MM.1S (cell line): ENCODE results near the gene SUSD4.

Source experiments
- DNase-seq: peaks from one replicate; pipeline ENCODE4 v3.0.0-alpha.2; 2015
- H2AFZ ChIP-seq: fragments of 300-600 bp; sonication (generic); 2 replicates; pipeline ENCODE4 v1.6.0; 2016; ENCODE audit warnings: antibody characterized with exemption, low read length
- H3F3A ChIP-seq: fragments of 300-600 bp; sonication (generic); 2 replicates; pipeline ENCODE4 v1.6.1; 2016; ENCODE audit warnings: mild to moderate bottlenecking, antibody characterized with exemption, low read length, moderate library complexity, mixed read lengths; ENCODE audit not compliant: insufficient read depth
- H3K27ac ChIP-seq: fragments of 300-600 bp; sonication (generic); 2 replicates; pipeline ENCODE4 v1.5.1; 2016; ENCODE audit warnings: mild to moderate bottlenecking, low read length
- H3K27me3 ChIP-seq: fragments of 300-600 bp; sonication (generic); replicated peaks from 2 replicates; pipeline ENCODE4 v1.6.0; 2016; ENCODE audit warnings: low read length; ENCODE audit not compliant: insufficient read depth
- H3K36me3 ChIP-seq: fragments of 300-600 bp; sonication (generic); replicated peaks from 2 replicates; pipeline ENCODE4 v1.6.1; 2016; ENCODE audit warnings: mild to moderate bottlenecking, low read length, mixed read lengths; ENCODE audit not compliant: insufficient read depth
- H3K4me1 ChIP-seq: fragments of 300-600 bp; sonication (generic); 2 replicates; pipeline ENCODE4 v1.6.1; 2016; ENCODE audit warnings: low read length, mixed read lengths
- H3K4me2 ChIP-seq: fragments of 300-600 bp; sonication (generic); 2 replicates; pipeline ENCODE4 v1.6.0; 2016; ENCODE audit warnings: low read depth, low read length
- H3K4me3 ChIP-seq: fragments of 300-600 bp; sonication (generic); 2 replicates; pipeline ENCODE4 v1.5.1; 2016; ENCODE audit warnings: low read length, mixed read lengths
- H3K79me2 ChIP-seq: fragments of 300-600 bp; sonication (generic); 2 replicates; pipeline ENCODE4 v1.6.1; 2016; ENCODE audit warnings: mixed run types, low read length, mixed read lengths
- H3K9ac ChIP-seq: fragments of 300-600 bp; sonication (generic); 2 replicates; pipeline ENCODE4 v1.6.1; 2016; ENCODE audit warnings: low read length, mixed read lengths
- H3K9me2 ChIP-seq: fragments of 300-600 bp; sonication (generic); replicated peaks from 2 replicates; pipeline ENCODE4 v1.6.1; 2016; ENCODE audit warnings: mild to moderate bottlenecking, low read length, mixed read lengths; ENCODE audit not compliant: insufficient read depth
- H3K9me3 ChIP-seq: fragments of 300-600 bp; sonication (generic); replicated peaks from 2 replicates; pipeline ENCODE4 v1.6.1; 2016; ENCODE audit warnings: mild to moderate bottlenecking, low read length, mixed read lengths; ENCODE audit not compliant: insufficient read depth
- H4K20me1 ChIP-seq: fragments of 300-600 bp; sonication (generic); 2 replicates; pipeline ENCODE4 v1.6.1; 2016; ENCODE audit warnings: mild to moderate bottlenecking, low read length, moderate library complexity, mixed read lengths; ENCODE audit not compliant: insufficient read depth
- EZH2 ChIP-seq: fragments of 300-600 bp; sonication (generic); optimal IDR thresholded peaks from 2 replicates; pipeline ENCODE3; 2017; ENCODE audit warnings: low read depth, mild to moderate bottlenecking, antibody characterized with exemption, low read length, mixed read lengths
- EZH2phosphoT487 ChIP-seq: fragments of 300-600 bp; sonication (generic); IDR thresholded peaks from 2 replicates; pipeline ENCODE4 v1.6.1; 2018; ENCODE audit warnings: antibody characterized with exemption, low read length
- TF ChIP-seq, protein P1 (sequence below): fragments of 300-600 bp; sonication (generic); IDR thresholded peaks from 2 replicates; pipeline ENCODE4 v1.5.1; 2016; ENCODE audit warnings: antibody characterized with exemption, low read length, mixed read lengths

SUSD4 gene

GRCh38 chr1:223363856-223364684 lies at the start of gene SUSD4:
TSS of gene SUSD4 (minus strand) at chr1:223364176. CDS start at chr1:223363425, 751 bp downstream.
- DNase-seq, result peak; percentile 86
- Histone ChIP-seq H3K4me3 (peak within 1 kb of the TSS; percentile 72), H3K36me3 (no peaks in the 10 kb centered on the region), H4K20me1 (no peaks in the 10 kb centered on the region), H3K79me2 (no peaks in the 10 kb centered on the region), H3K27me3 (peaks cover 17% of the 10 kb centered on the region), H3K9ac (peak within 1 kb of the TSS; percentile 30; the same call in 1 of the 2 replicates), H3F3A (peaks cover 4% of the 10 kb centered on the region), H3K4me2 (peak within 1 kb of the TSS; percentile 100), H3K27ac (no peak within 1 kb of the TSS), H3K4me1 (0 out of 2 replicates have a peak, but pooled peaks cover 8% of the 10 kb centered on the region), H3K9me3 (no peaks in the 10 kb centered on the region), H2AFZ (peak within 1 kb of the TSS; percentile 92), H3K9me2 (no peaks in the 10 kb centered on the region)
- TF ChIP-seq, protein P1, sequence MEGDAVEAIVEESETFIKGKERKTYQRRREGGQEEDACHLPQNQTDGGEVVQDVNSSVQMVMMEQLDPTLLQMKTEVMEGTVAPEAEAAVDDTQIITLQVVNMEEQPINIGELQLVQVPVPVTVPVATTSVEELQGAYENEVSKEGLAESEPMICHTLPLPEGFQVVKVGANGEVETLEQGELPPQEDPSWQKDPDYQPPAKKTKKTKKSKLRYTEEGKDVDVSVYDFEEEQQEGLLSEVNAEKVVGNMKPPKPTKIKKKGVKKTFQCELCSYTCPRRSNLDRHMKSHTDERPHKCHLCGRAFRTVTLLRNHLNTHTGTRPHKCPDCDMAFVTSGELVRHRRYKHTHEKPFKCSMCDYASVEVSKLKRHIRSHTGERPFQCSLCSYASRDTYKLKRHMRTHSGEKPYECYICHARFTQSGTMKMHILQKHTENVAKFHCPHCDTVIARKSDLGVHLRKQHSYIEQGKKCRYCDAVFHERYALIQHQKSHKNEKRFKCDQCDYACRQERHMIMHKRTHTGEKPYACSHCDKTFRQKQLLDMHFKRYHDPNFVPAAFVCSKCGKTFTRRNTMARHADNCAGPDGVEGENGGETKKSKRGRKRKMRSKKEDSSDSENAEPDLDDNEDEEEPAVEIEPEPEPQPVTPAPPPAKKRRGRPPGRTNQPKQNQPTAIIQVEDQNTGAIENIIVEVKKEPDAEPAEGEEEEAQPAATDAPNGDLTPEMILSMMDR, result no peak
- TF ChIP-seq EZH2phosphoT487 (no peak), EZH2 (no peak)

- Histone ChIP-seq H3K36me3 (no peaks in the 10 kb centered on the region), H3K27me3 (no peaks in the 10 kb centered on the region), H3K9me2 (no peaks in the 10 kb centered on the region), H3K9ac (no peak overlapping the region), H4K20me1 (no peaks in the 10 kb centered on the region), H3K79me2 (no peaks in the 10 kb centered on the region), H2AFZ (no peak overlapping the region), H3K4me2 (no peak overlapping the region), H3K27ac (no peak overlapping the region), H3F3A (no peaks in the 10 kb centered on the region), H3K9me3 (no peaks in the 10 kb centered on the region), H3K4me3 (no peak overlapping the region), H3K4me1 (no peaks in the 10 kb centered on the region)
- TF ChIP-seq EZH2phosphoT487 (no peak), EZH2 (no peak)
- TF ChIP-seq, protein P1, result no peak
- no peak for DNase-seq
Observed at GRCh38 chr1:223413216-223413615, 49.2 kb upstream of the SUSD4 start.

GRCh38 chr1:223411710-223412109 lies 47.7 kb upstream of the SUSD4 start:
- H3K4me2 ChIP-seq, result no peak overlapping the region
- no peaks in the 10 kb centered on the region for H3K4me1 ChIP-seq
- DNase-seq, result no peak
- H4K20me1 ChIP-seq, result no peaks in the 10 kb centered on the region
- no peaks in the 10 kb centered on the region for H3K79me2 ChIP-seq
- no peak for TF ChIP-seq EZH2phosphoT487
- TF ChIP-seq, protein P1, result no peak
- H3K9ac ChIP-seq, result no peak overlapping the region
- no peak overlapping the region for H3K4me3 ChIP-seq
- no peaks in the 10 kb centered on the region for H3K9me2 ChIP-seq
- no peaks in the 10 kb centered on the region for H3K9me3 ChIP-seq
- H3K27ac ChIP-seq, result no peak overlapping the region
- H3K27me3 ChIP-seq, result no peaks in the 10 kb centered on the region
- H2AFZ ChIP-seq, result no peak overlapping the region
- no peaks in the 10 kb centered on the region for H3F3A ChIP-seq
- no peaks in the 10 kb centered on the region for H3K36me3 ChIP-seq
